GM18867 (cell line): ENCODE results near the gene MACROD2.

Source experiments
- ATAC-seq: cut with Tn5 transposase; IDR thresholded peaks from one replicate; pipeline ENCODE4 v1.9.1; 2021; ENCODE audit warnings: mild to moderate bottlenecking, moderate library complexity; ENCODE audit not compliant: unreplicated experiment

Gene MACROD2

GRCh38 chr20:15440049-15440820, 1444.9 kb downstream of the MACROD2 start:
- ATAC-seq, result peak; percentile 87

- ATAC-seq, result no peak
Observed at GRCh38 chr20:15445056-15445840, 1449.9 kb downstream of the MACROD2 start.

GRCh38 chr20:15446373-15446772, 1451.1 kb downstream of the MACROD2 start:
- no peak for ATAC-seq

- no peak for ATAC-seq
Observed at GRCh38 chr20:15447549-15447948, 1452.2 kb downstream of the MACROD2 start.

- no peak for ATAC-seq
Observed at GRCh38 chr20:15449061-15449460, 1453.7 kb downstream of the MACROD2 start.

GRCh38 chr20:15451241-15451640, 1455.9 kb downstream of the MACROD2 start:
- ATAC-seq, result no peak

- ATAC-seq, result no peak
Observed at GRCh38 chr20:15455279-15455678, 1460.0 kb downstream of the MACROD2 start.

GRCh38 chr20:15461938-15462337, 1466.6 kb downstream of the MACROD2 start:
- no peak for ATAC-seq

GRCh38 chr20:15475483-15475882, 1480.2 kb downstream of the MACROD2 start:
- ATAC-seq, result peak; percentile 87

GRCh38 chr20:15476186-15476585, 1480.9 kb downstream of the MACROD2 start:
- no peak for ATAC-seq

GRCh38 chr20:15476781-15477180, 1481.5 kb downstream of the MACROD2 start:
- ATAC-seq, result no peak

GRCh38 chr20:15482525-15482924, 1487.2 kb downstream of the MACROD2 start:
- ATAC-seq, result no peak

GRCh38 chr20:15485519-15485918, 1490.2 kb downstream of the MACROD2 start:
- ATAC-seq, result no peak

- no peak for ATAC-seq
Observed at GRCh38 chr20:15487030-15487429, 1491.7 kb downstream of the MACROD2 start.

- no peak for ATAC-seq
Observed at GRCh38 chr20:15487682-15488081, 1492.4 kb downstream of the MACROD2 start.

GRCh38 chr20:15491575-15491974, 1496.3 kb downstream of the MACROD2 start:
- ATAC-seq, result peak; percentile 49

- ATAC-seq, result no peak
Observed at GRCh38 chr20:15494851-15495250, 1499.5 kb downstream of the MACROD2 start.

GRCh38 chr20:15496501-15497039, 1501.3 kb downstream of the MACROD2 start:
- ATAC-seq, result no peak

- ATAC-seq, result no peak
Observed at GRCh38 chr20:15498926-15499325, 1503.6 kb downstream of the MACROD2 start.

- ATAC-seq, result no peak
Observed at GRCh38 chr20:15506311-15506710, 1511.0 kb downstream of the MACROD2 start.

- no peak for ATAC-seq
Observed at GRCh38 chr20:15507151-15507550, 1511.8 kb downstream of the MACROD2 start.

GRCh38 chr20:15511551-15511950, 1516.2 kb downstream of the MACROD2 start:
- no peak for ATAC-seq
